ENCODE measurements around the gene IL1RL2.

Gene IL1RL2

DNA sequence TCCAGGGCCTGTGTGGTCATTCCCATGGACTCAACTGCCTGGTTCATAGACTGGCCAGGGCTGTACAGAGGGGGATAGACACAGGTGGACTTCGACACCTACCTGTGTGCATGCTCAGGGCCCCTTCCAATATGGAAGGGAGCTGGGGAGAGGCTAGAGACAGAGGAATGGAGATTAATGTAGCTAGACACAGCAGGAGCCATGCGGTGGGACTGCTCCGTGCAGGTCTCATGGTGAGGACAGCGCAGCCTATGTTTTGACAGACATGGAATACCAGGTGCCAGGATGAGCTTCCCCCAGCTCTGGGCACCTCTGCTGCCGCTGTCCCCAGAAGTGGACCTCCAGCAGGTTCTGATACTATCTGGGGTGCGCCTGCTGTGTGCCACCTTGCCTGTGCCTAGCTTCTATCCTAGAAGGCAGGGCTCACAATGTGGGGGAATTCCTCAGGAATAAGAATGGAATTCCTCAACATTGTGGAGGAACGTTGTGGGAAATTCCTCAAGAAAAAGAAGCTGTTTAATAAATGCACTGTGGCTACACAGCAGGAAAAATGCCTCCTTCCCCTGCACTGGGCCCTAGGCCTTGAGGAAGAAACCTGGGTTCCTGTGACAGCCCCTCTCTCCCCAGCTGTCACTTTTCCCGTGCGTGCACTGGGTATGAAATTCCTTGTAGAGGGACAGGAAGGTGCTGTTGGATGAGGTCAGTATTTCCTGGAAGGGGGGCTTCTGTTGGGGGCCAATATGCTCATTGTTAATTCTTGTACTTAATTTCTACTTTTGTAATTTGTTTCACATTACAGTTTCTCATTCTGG, 37.0 kb upstream of the IL1RL2 start:
- H3K4me1 ChIP-seq = peaks cover 0 to 4% (median 0%) of the 10 kb centered on the region in 4 donors
- DNase-seq = no peak
- no peak overlapping the region for H3K27ac ChIP-seq
- no peak overlapping the region for H3K4me3 ChIP-seq
- peaks cover 0 to 28% (median 18%) of the 10 kb centered on the region in 3 donors for H3K9me3 ChIP-seq
- peaks cover 18 to 41% (median 29%) of the 10 kb centered on the region in 3 donors for H3K36me3 ChIP-seq
- no peaks in the 10 kb centered on the region for H3K27me3 ChIP-seq
- intact Hi-C loops (cut with DNase I; ENCODE audit: low total_unique reads) = loop anchor here (10.0 kb wide), 1 partner anchor 85 kb away; no protein-coding TSS in a partner anchor
- no peak for TF ChIP-seq CTCF (IDR thresholded peaks at IDR 0.05)

- TF ChIP-seq CTCF (IDR thresholded peaks at IDR 0.05) = no peak
- H3K4me1 ChIP-seq = peaks cover 0 to 14% (median 0%) of the 10 kb centered on the region in 4 donors
- peaks cover 0 to 3% (median 0%) of the 10 kb centered on the region in 3 donors for H3K9me3 ChIP-seq
- DNase-seq = no peak
- intact Hi-C loops (cut with DNase I; ENCODE audit: low total_unique reads) = no loop called here
- H3K36me3 ChIP-seq = peaks cover 13 to 36% (median 35%) of the 10 kb centered on the region in 3 donors
- H3K27me3 ChIP-seq = no peaks in the 10 kb centered on the region
- H3K4me3 ChIP-seq = no peak overlapping the region
- peak overlapping the region in 1 of 2 donors; percentile 14 for H3K27ac ChIP-seq
Observed at GRCh38 chr2:102154364-102154763, 32.5 kb upstream of the IL1RL2 start.

GRCh38 chr2:102154946-102155702, 31.7 kb upstream of the IL1RL2 start:
- intact Hi-C loops (cut with DNase I; ENCODE audit: low total_unique reads) = loop anchor here (5.0 kb wide), 1 partner anchor 128 kb away; no protein-coding TSS in a partner anchor
- peak in 1 of 2 donors; percentile 27 for DNase-seq
- H3K4me3 ChIP-seq = no peak overlapping the region
- peak overlapping the region; percentile 41 to 65 for H3K27ac ChIP-seq
- H3K27me3 ChIP-seq = no peaks in the 10 kb centered on the region
- TF ChIP-seq CTCF (IDR thresholded peaks at IDR 0.05) = no peak
- no peaks in the 10 kb centered on the region for H3K9me3 ChIP-seq
- H3K36me3 ChIP-seq = peaks cover 13 to 42% (median 39%) of the 10 kb centered on the region in 3 donors
- H3K4me1 ChIP-seq = peaks cover 0 to 14% (median 0%) of the 10 kb centered on the region in 4 donors

- TF ChIP-seq CTCF (IDR thresholded peaks at IDR 0.05) = no peak
- peaks cover 16 to 48% (median 43%) of the 10 kb centered on the region in 3 donors for H3K36me3 ChIP-seq
- intact Hi-C loops (cut with DNase I; ENCODE audit: low total_unique reads) = loop anchor here (5.0 kb wide), 1 partner anchor 129 kb away; no protein-coding TSS in a partner anchor
- DNase-seq = peak in 1 of 2 donors; percentile 76
- no peaks in the 10 kb centered on the region for H3K9me3 ChIP-seq
- H3K27me3 ChIP-seq = no peaks in the 10 kb centered on the region
- H3K27ac ChIP-seq = peak overlapping the region; percentile 41 to 65
- peaks cover 0 to 14% (median 0%) of the 10 kb centered on the region in 4 donors for H3K4me1 ChIP-seq
- H3K4me3 ChIP-seq = no peak overlapping the region
Observed at GRCh38 chr2:102155703-102156515, 30.9 kb upstream of the IL1RL2 start.

Measured in tibial artery (tissue), 4 donors.